ENCODE results near the gene SERINC1.

The SERINC1 gene

DNA sequence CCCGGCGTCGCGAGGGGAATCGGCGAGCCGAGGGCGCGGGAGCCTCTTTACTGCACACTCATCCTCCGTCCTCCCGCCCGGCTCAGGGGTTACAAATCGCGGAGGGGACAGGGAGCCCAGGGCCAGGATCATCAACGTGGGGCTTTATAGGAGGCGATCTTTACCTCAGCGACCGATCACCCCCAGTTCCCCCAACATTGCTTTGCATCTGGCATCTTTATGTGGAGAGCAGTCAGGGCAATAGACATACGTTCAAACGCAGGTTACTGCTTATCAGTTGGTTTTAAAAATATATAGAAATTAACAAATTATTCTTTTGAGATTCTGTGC is 71.5 kb downstream of the SERINC1 start:
- H3K9me3 ChIP-seq (ENCODE audit: insufficient read depth, low read depth, low read length): no peaks in the 10 kb centered on the region
- no peak overlapping the region for H2BK12ac ChIP-seq (ENCODE audit: low read length)
- peaks cover 6% of the 10 kb centered on the region for H3K79me2 ChIP-seq (ENCODE audit: control insufficient read depth, insufficient read depth, low read length, poor library complexity)
- no peak overlapping the region for H4K91ac ChIP-seq (ENCODE audit: low read depth, low read length)
- H3K9ac ChIP-seq (ENCODE audit: low read length): peak overlapping the region; percentile 90
- no peaks in the 10 kb centered on the region for H3K4me1 ChIP-seq (ENCODE audit: control insufficient read depth in 1 of 2, insufficient read depth in 2 of 2, low read length in 2 of 2)
- peak overlapping the region; percentile 66 for H3K4me2 ChIP-seq (ENCODE audit: low read length)
- peak overlapping the region; percentile 96 for H2AFZ ChIP-seq (ENCODE audit: insufficient read depth, low read length, poor library complexity)
- H3K36me3 ChIP-seq (ENCODE audit: control insufficient read depth in 1 of 2, insufficient read depth in 2 of 2, low read length in 2 of 2): no peaks in the 10 kb centered on the region
- DNase-seq: peak in 1 of 2 donors; percentile 6
- H2BK120ac ChIP-seq (ENCODE audit: insufficient read depth, low read length, poor library complexity): no peak overlapping the region
- H3K27me3 ChIP-seq (ENCODE audit: insufficient read depth, low read length): no peaks in the 10 kb centered on the region
- no peak overlapping the region for H2BK5ac ChIP-seq (ENCODE audit: low read depth, low read length, poor library complexity)
- H4K8ac ChIP-seq (ENCODE audit: low read depth, low read length): peak overlapping the region; percentile 45
- peak overlapping the region; percentile 90 for H3K18ac ChIP-seq (ENCODE audit: low read length)
- no peak overlapping the region for H3K23ac ChIP-seq (ENCODE audit: low read length)
- peak overlapping the region; percentile 56 for H3K4ac ChIP-seq (ENCODE audit: low read depth, low read length)
- peaks cover 7% of the 10 kb centered on the region for H3K79me1 ChIP-seq (ENCODE audit: low read length)
- H4K12ac ChIP-seq (ENCODE audit: low read depth, low read length): peak overlapping the region; percentile 62
- WGBS (ENCODE audit: extremely low coverage, insufficient coverage, insufficient read length): no CpG with 5 or more reads among the region's 20 CpGs
- H3K27ac ChIP-seq (ENCODE audit: low read depth, low read length): no peak overlapping the region
- H3K4me3 ChIP-seq (ENCODE audit: low read depth, low read length): peak overlapping the region; percentile 93
- peak overlapping the region; percentile 78 for H3K14ac ChIP-seq (ENCODE audit: low read length)
- no peak overlapping the region for H2AK5ac ChIP-seq (ENCODE audit: low read length)

DNA sequence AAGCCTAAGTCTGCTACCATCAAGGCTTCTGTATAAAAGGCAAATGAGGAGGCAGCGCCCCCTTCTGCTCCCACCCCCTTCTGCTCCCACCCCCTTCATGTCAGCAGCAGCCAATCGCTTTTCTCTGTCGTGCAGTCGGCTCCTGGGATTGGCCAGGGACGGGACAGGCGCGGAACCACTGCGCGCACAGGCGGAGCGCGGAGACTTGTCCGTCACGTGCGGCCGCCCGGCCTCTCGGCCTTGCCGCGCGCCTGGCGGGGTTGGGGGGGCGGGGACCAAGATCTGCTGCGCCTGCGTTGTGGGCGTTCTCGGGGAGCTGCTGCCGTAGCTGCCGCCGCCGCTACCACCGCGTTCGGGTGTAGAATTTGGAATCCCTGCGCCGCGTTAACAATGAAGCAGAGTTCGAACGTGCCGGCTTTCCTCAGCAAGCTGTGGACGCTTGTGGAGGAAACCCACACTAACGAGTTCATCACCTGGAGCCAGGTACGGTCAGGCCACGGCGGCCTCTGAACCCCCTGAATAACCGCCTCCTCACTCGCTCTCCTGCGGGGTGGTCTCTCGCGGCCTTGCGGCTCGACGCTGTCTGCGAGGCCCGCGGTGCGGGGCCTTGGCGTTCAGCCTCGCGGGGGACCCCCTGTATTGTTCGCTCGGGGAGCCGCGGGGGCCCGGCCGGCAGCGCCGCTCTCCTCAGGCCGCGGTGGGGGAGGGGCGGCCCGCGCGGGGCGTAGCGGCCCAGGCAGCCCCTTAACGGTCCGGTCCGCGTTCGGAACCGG is 72.1 kb downstream of the SERINC1 start, which contains the start of gene HSF2:
Gene HSF2, plus strand, starts transcription at position 305 of the 773 bp plus-strand sequence. Its CDS starts 86 bp downstream, at position 391.
- Histone ChIP-seq H2AFZ (ENCODE audit: insufficient read depth, low read length, poor library complexity) (peak within 1 kb of the TSS; percentile 96), H2BK5ac (ENCODE audit: low read depth, low read length, poor library complexity) (peak within 1 kb of the TSS; percentile 7), H3K23ac (ENCODE audit: low read length) (no peak within 1 kb of the TSS), H4K91ac (ENCODE audit: low read depth, low read length) (peak within 1 kb of the TSS; percentile 41), H3K4me3 (ENCODE audit: low read depth, low read length) (peak within 1 kb of the TSS; percentile 93), H3K79me1 (ENCODE audit: low read length) (peaks cover 7% of the 10 kb centered on the region), H3K4ac (ENCODE audit: low read depth, low read length) (peak within 1 kb of the TSS; percentile 56), H3K4me2 (ENCODE audit: low read length) (peak within 1 kb of the TSS; percentile 66), H3K9me3 (ENCODE audit: insufficient read depth, low read depth, low read length) (no peaks in the 10 kb centered on the region), H2BK120ac (ENCODE audit: insufficient read depth, low read length, poor library complexity) (peak within 1 kb of the TSS; percentile 29), H3K27ac (ENCODE audit: low read depth, low read length) (peak within 1 kb of the TSS; percentile 29), H4K8ac (ENCODE audit: low read depth, low read length) (peak within 1 kb of the TSS; percentile 75), H3K27me3 (ENCODE audit: insufficient read depth, low read length) (no peaks in the 10 kb centered on the region), H2BK12ac (ENCODE audit: low read length) (no peak within 1 kb of the TSS), H3K9ac (ENCODE audit: low read length) (peak within 1 kb of the TSS; percentile 90), H4K12ac (ENCODE audit: low read depth, low read length) (peak within 1 kb of the TSS; percentile 67), H3K36me3 (ENCODE audit: control insufficient read depth in 1 of 2, insufficient read depth in 2 of 2, low read length in 2 of 2) (no peaks in the 10 kb centered on the region), H2AK5ac (ENCODE audit: low read length) (no peak within 1 kb of the TSS), H3K4me1 (ENCODE audit: control insufficient read depth in 1 of 2, insufficient read depth in 2 of 2, low read length in 2 of 2) (no peaks in the 10 kb centered on the region), H3K79me2 (ENCODE audit: control insufficient read depth, insufficient read depth, low read length, poor library complexity) (peaks cover 6% of the 10 kb centered on the region), H3K18ac (ENCODE audit: low read length) (peak within 1 kb of the TSS; percentile 90), H3K14ac (ENCODE audit: low read length) (peak within 1 kb of the TSS; percentile 78)
- peak; percentile 96 to 99 for DNase-seq
- WGBS (ENCODE audit: extremely low coverage, insufficient coverage, insufficient read length): no CpG with 5 or more reads among the region's 82 CpGs

DNA sequence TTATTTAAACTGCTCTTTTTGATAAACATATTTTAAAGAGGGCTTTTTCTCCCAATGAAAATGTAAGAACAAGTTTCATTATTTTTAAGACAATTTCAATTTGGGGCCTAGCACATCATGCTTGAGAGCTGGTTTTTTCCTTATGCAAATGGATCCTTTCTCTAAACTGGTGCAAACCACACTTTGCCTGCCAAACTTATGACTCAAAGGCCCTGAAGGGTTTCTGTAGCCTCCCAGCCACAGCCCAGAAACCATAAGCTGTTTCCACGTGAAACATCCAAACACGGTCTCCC is 72.6 kb downstream of the SERINC1 start:
- H3K27ac ChIP-seq (ENCODE audit: low read depth, low read length): no peak overlapping the region
- no peak overlapping the region for H3K14ac ChIP-seq (ENCODE audit: low read length)
- no peak overlapping the region for H4K12ac ChIP-seq (ENCODE audit: low read depth, low read length)
- H2BK12ac ChIP-seq (ENCODE audit: low read length): no peak overlapping the region
- H3K4ac ChIP-seq (ENCODE audit: low read depth, low read length): no peak overlapping the region
- H4K91ac ChIP-seq (ENCODE audit: low read depth, low read length): no peak overlapping the region
- H3K9me3 ChIP-seq (ENCODE audit: insufficient read depth, low read depth, low read length): no peaks in the 10 kb centered on the region
- H3K36me3 ChIP-seq (ENCODE audit: control insufficient read depth in 1 of 2, insufficient read depth in 2 of 2, low read length in 2 of 2): no peaks in the 10 kb centered on the region
- peak overlapping the region; percentile 58 for H3K4me2 ChIP-seq (ENCODE audit: low read length)
- DNase-seq: no peak
- H2BK120ac ChIP-seq (ENCODE audit: insufficient read depth, low read length, poor library complexity): no peak overlapping the region
- H3K23ac ChIP-seq (ENCODE audit: low read length): no peak overlapping the region
- H3K27me3 ChIP-seq (ENCODE audit: insufficient read depth, low read length): no peaks in the 10 kb centered on the region
- no peak overlapping the region for H2BK5ac ChIP-seq (ENCODE audit: low read depth, low read length, poor library complexity)
- H3K9ac ChIP-seq (ENCODE audit: low read length): no peak overlapping the region
- H3K18ac ChIP-seq (ENCODE audit: low read length): no peak overlapping the region
- no peaks in the 10 kb centered on the region for H3K4me1 ChIP-seq (ENCODE audit: control insufficient read depth in 1 of 2, insufficient read depth in 2 of 2, low read length in 2 of 2)
- H2AK5ac ChIP-seq (ENCODE audit: low read length): no peak overlapping the region
- peaks cover 6% of the 10 kb centered on the region for H3K79me2 ChIP-seq (ENCODE audit: control insufficient read depth, insufficient read depth, low read length, poor library complexity)
- no CpG with 5 or more reads among the region's 2 CpGs for WGBS (ENCODE audit: extremely low coverage, insufficient coverage, insufficient read length)
- H3K4me3 ChIP-seq (ENCODE audit: low read depth, low read length): no peak overlapping the region
- peaks cover 7% of the 10 kb centered on the region for H3K79me1 ChIP-seq (ENCODE audit: low read length)
- peak overlapping the region; percentile 46 for H4K8ac ChIP-seq (ENCODE audit: low read depth, low read length)
- no peak overlapping the region for H2AFZ ChIP-seq (ENCODE audit: insufficient read depth, low read length, poor library complexity)

DNA sequence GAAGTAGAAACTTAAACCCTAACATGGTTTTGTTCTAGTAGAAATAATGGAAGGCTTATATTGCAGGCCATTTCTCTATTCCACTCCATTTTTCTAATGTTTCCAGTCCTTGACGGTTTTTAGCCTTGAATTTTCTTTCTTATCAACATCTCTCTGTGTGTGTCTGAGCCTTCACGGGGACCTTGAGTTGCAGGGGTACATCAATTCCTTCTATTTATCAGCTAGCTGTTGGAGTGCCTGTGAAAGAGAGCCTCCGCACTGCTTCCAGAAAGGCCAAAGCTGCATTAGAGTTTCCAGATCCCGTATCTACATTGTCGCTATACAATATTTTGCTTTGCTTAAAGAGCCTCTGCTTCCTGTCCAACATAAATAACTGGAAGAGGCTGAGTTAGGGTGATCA is 77.6 kb downstream of the SERINC1 start:
- Histone ChIP-seq H3K79me1 (ENCODE audit: low read length) (no peaks in the 10 kb centered on the region), H3K9me3 (ENCODE audit: insufficient read depth, low read depth, low read length) (no peaks in the 10 kb centered on the region), H4K12ac (ENCODE audit: low read depth, low read length) (no peak overlapping the region), H3K27ac (ENCODE audit: low read depth, low read length) (no peak overlapping the region), H2BK120ac (ENCODE audit: insufficient read depth, low read length, poor library complexity) (no peak overlapping the region), H3K14ac (ENCODE audit: low read length) (no peak overlapping the region), H2BK5ac (ENCODE audit: low read depth, low read length, poor library complexity) (no peak overlapping the region), H3K23ac (ENCODE audit: low read length) (no peak overlapping the region), H2AFZ (ENCODE audit: insufficient read depth, low read length, poor library complexity) (no peak overlapping the region), H3K4me3 (ENCODE audit: low read depth, low read length) (no peak overlapping the region), H3K27me3 (ENCODE audit: insufficient read depth, low read length) (peaks cover 5% of the 10 kb centered on the region), H3K4me2 (ENCODE audit: low read length) (no peak overlapping the region), H3K4ac (ENCODE audit: low read depth, low read length) (no peak overlapping the region), H3K4me1 (ENCODE audit: control insufficient read depth in 1 of 2, insufficient read depth in 2 of 2, low read length in 2 of 2) (no peaks in the 10 kb centered on the region), H3K9ac (ENCODE audit: low read length) (no peak overlapping the region), H4K8ac (ENCODE audit: low read depth, low read length) (no peak overlapping the region), H3K36me3 (ENCODE audit: control insufficient read depth in 1 of 2, insufficient read depth in 2 of 2, low read length in 2 of 2) (no peaks in the 10 kb centered on the region), H3K79me2 (ENCODE audit: control insufficient read depth, insufficient read depth, low read length, poor library complexity) (no peaks in the 10 kb centered on the region), H4K91ac (ENCODE audit: low read depth, low read length) (no peak overlapping the region), H2BK12ac (ENCODE audit: low read length) (no peak overlapping the region), H2AK5ac (ENCODE audit: low read length) (no peak overlapping the region), H3K18ac (ENCODE audit: low read length) (no peak overlapping the region)
- no CpG with 5 or more reads among the region's 5 CpGs for WGBS (ENCODE audit: extremely low coverage, insufficient coverage, insufficient read length)
- no peak for DNase-seq

All from trophoblast cell (in vitro differentiated cells and primary cell).